ENCODE measurements around the gene DENND6A. TPM values are rescaled to one million over a fixed set of nuclear protein-coding genes. Genes with fewer than 3 reads are reported as not detected.

DENND6A gene
- total and polyA plus RNA-seq, 2 of the 8 experiments (the other 6 are each of a cell fraction or from before 2014, with no cell fraction given) = 7.8 to 14.8 TPM

DNA sequence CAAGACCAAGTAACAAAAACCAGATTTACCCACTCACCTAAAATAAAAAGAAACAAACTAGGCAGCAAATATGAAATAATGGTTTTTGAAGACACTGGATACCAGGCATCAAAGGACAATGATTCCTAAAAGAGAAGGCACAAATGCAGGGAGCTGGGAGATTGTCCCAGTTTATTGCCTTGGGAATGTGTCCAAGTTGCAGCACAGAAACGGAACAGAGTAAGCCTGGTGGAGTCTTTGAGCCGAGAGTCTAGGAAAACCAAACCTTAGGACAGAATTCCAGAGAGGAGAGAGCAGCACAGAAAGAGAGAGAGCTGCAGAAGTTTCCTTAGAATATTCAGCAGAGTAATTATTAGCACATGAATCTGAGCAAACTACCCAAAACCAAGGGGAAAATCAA is 87.9 kb downstream of the DENND6A start:
- no peak for DNase-seq (ENCODE audit: low read depth in 1 of 2, low spot score in 2 of 2)
- no peak overlapping the region for H2BK5ac ChIP-seq (ENCODE audit: low read depth, low read length)
- WGBS, 2 experiments (ENCODE audit: extremely low coverage in 1 of 2, insufficient coverage in 1 of 2, insufficient read length in 1 of 2, insufficient replicate concordance in 2 of 2, low coverage in 1 of 2, low lambda C conversion rate in 2 of 2, missing lambda C conversion rate in 1 of 2) = 89% methylated on average over 2 of the region's 2 CpGs; no CpG with 5 or more reads in 1 of the 2 experiments
- no peak overlapping the region for H2BK12ac ChIP-seq (ENCODE audit: low read depth, low read length)
- H3K4ac ChIP-seq (replicated peaks; ENCODE audit: insufficient read length, low read depth, low read length) = no peak overlapping the region
- H3K9me3 ChIP-seq (ENCODE audit: insufficient read depth in 2 of 2, low read depth in 1 of 2, low read length in 1 of 2) = no peaks in the 10 kb centered on the region
- H3K27ac ChIP-seq (ENCODE audit: low read depth, low read length) = no peak overlapping the region
- POLR2A ChIA-PET (ENCODE audit: partially characterized antibody) = no interaction called here
- no peak overlapping the region for H3K14ac ChIP-seq (ENCODE audit: insufficient read length)
- no peaks in the 10 kb centered on the region for H3K36me3 ChIP-seq (ENCODE audit: control insufficient read depth in 2 of 4, insufficient read depth in 4 of 4, low read length in 3 of 4)
- no peaks in the 10 kb centered on the region for H4K20me1 ChIP-seq (replicated peaks in 1 of 2; ENCODE audit: control insufficient read depth in 1 of 2, insufficient read depth in 2 of 2, low read length in 2 of 2)
- no peak overlapping the region for H3K23ac ChIP-seq (ENCODE audit: insufficient read length)
- no peak overlapping the region for H3K4me3 ChIP-seq (ENCODE audit: extremely low read depth in 1 of 4, insufficient read depth in 2 of 4, low read depth in 3 of 4, low read length in 4 of 4)
- H4K91ac ChIP-seq (replicated peaks; ENCODE audit: insufficient read length, low read length) = no peak overlapping the region
- no peaks in the 10 kb centered on the region for H3K27me3 ChIP-seq (replicated peaks in 1 of 4; ENCODE audit: control insufficient read depth in 3 of 4, extremely low read depth in 1 of 4, insufficient read depth in 3 of 4, low read length in 3 of 4)
- no peak for TF ChIP-seq E2F6 (IDR thresholded peaks at IDR 0.05)
- no peak for TF ChIP-seq RBBP5 (IDR thresholded peaks at IDR 0.05; ENCODE audit: borderline replicate concordance, low read depth, low read length)
- no peak overlapping the region for H2AK5ac ChIP-seq (ENCODE audit: low read depth, low read length)
- H3K9ac ChIP-seq (replicated peaks in 1 of 4; ENCODE audit: extremely low read depth in 1 of 4, low read depth in 3 of 4, low read length in 3 of 4) = no peak overlapping the region
- H2BK20ac ChIP-seq (ENCODE audit: low read length) = no peak overlapping the region
- no peaks in the 10 kb centered on the region for H3K4me1 ChIP-seq (replicated peaks in 1 of 4; ENCODE audit: control insufficient read depth in 3 of 4, insufficient read depth in 4 of 4, low read length in 3 of 4)
- H4K5ac ChIP-seq (ENCODE audit: insufficient read length, low read depth, low read length) = no peak overlapping the region
- H3K79me2 ChIP-seq (ENCODE audit: control insufficient read depth in 1 of 2, insufficient read depth in 2 of 2, low read length in 2 of 2) = no peaks in the 10 kb centered on the region
- no peaks in the 10 kb centered on the region for H3K79me1 ChIP-seq (ENCODE audit: low read depth, low read length)
- H3K4me2 ChIP-seq (ENCODE audit: insufficient read depth in 1 of 2, low read depth in 2 of 2, low read length in 2 of 2) = no peak overlapping the region
- H3K18ac ChIP-seq (ENCODE audit: extremely low read depth, low read length) = no peak overlapping the region
- no peak overlapping the region for H2AFZ ChIP-seq (ENCODE audit: low read length)
- CTCF ChIA-PET (ENCODE audit: partially characterized antibody) = no interaction called here
- no peak for FAIRE-seq
- H2BK15ac ChIP-seq (ENCODE audit: low read length) = no peak overlapping the region
- H2BK120ac ChIP-seq (replicated peaks; ENCODE audit: low read depth, low read length) = no peak overlapping the region
- no peak overlapping the region for H4K8ac ChIP-seq (ENCODE audit: extremely low read depth, insufficient read depth, low read length)
- no peak overlapping the region for H3K56ac ChIP-seq (replicated peaks; ENCODE audit: insufficient read length, low read depth, low read length)
- H3K23me2 ChIP-seq (ENCODE audit: low read depth, low read length) = no peaks in the 10 kb centered on the region
